Stimulated activated CD4-positive, alpha-beta T cell treated with anti-CD3 and anti-CD28 coated beads, Interleukin-2, amount 100 ng/mL, for 48 hours (primary cell): Measurements from ENCODE around the gene CDC25A.
"Not testable (repeated sequence)": the region's sequence is repeated elsewhere in the genome, so short reads cannot be mapped to it uniquely, and the experiment has no call there.

ENCODE experiments used
- DNase-seq, 2 donors: peaks; one replicate each; pipeline ENCODE4 v3.0.0-alpha.2; 2020

Gene CDC25A

DNA sequence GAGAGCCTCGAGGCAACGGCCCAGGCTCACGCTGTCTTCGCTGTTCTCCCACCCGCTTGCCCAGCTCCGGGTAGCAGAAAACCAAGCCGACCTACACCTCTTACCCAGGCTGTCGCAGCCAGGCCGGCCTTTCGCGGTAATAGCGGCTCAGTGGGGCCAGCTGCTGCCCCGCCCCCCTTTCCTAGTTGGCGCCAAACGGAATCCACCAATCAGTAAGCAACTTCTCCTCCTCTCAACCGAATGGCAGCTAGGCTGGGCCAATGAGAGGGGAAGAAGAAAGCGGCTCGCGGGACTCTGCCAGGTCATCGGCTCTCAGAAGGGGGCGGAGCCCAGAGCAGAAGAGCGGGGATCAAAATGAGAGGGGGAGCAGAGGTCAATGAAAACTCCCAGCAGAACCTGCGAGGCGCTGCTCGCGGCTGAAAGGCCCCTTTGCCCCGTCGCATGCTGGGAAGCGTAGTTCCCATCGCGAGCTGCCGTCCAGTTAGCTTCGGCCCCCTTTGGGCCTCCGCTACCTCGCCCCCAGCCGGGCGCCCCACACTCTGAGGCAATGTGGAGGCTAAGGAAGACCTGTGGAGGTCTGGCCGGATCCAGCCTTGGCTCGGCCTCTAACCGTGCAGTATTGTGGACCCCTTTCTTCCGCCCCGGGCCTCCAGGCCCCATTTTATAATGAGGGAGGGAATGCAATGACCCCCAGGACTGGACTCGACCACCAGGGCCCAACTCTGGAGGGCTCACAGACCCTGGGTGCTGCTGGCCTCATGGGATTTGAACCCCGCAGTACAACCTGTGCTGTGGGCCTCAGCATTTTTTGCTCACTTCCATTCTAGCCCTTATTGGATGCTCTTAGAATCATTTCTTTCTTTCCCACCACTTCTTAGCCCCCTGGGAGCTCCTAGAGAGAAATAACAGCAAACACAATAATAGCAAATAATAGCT, at the start of gene CDC25A:
TSS of gene CDC25A (minus strand) at position 152 of the 936 bp plus-strand sequence. CDS start 470 bp downstream, outside the sequence.
- DNase-seq = peak; percentile 87 to 93

DNA sequence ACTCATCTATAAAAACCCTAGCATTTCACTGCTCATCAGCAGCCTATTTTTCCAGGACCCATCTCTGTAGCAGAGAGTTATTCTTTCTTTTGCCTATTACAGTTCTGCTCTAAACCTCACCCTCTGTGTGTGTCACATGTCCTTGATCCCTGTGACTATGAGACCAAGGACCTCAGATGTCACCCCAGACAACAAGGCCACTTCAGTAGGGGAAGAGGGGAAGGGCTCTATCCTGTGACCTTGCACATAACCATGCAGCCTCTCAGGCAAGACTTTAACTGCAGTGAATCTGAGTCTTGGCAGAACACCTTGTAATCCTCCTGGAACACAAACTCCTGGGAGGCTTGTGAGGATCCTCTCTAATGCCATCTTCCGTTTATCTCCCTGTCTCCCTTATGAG, 48.3 kb upstream of the CDC25A start:
- no peak for DNase-seq

GRCh38 chr3:48233542-48233941, 45.3 kb upstream of the CDC25A start:
- DNase-seq = no peak

DNA sequence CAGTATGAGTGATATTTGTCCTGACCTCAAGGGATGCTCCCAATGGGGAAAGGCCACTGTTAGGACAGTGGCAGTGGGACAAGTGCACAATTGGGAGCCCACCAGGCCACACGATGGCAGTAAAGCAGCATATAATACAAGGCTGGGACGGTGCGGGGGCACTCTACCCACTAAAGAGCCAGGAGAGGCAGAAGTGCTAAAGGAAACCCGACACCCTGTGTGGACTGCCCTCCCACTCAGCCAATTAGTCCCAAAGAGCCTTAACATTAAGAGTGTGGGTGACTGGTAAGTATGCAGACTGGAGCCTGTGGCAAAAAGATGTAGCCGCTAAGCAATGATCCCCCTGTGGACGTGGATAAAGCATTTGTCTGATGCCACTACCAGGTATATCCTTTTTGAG, 44.5 kb upstream of the CDC25A start:
- peak; percentile 48 to 54 for DNase-seq

- DNase-seq = no peak
These were observed 44.0 kb upstream of the CDC25A start for GRCh38 chr3:48232232-48232631.

DNA sequence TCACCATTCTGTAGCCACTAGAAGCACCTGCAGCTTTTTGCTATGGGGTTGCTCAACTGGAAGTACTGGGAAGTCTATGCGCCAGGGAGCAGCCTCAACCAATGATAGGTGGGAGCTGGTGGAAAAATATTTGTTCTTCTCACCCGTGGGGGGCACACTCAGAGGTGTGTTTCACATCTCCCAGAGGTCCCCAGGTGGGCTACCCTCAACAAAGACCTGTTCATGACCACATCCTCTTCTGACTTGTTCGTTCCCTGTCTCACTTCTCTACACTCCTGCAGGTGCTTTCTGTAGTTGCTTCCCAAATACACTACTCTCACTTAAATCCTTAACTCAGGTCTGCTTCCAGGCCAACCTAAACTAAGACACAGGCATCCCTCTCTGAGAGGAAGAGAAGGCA, 38.7 kb upstream of the CDC25A start:
- no peak for DNase-seq

GRCh38 chr3:48225587-48225986, 37.4 kb upstream of the CDC25A start:
- no peak for DNase-seq

DNA sequence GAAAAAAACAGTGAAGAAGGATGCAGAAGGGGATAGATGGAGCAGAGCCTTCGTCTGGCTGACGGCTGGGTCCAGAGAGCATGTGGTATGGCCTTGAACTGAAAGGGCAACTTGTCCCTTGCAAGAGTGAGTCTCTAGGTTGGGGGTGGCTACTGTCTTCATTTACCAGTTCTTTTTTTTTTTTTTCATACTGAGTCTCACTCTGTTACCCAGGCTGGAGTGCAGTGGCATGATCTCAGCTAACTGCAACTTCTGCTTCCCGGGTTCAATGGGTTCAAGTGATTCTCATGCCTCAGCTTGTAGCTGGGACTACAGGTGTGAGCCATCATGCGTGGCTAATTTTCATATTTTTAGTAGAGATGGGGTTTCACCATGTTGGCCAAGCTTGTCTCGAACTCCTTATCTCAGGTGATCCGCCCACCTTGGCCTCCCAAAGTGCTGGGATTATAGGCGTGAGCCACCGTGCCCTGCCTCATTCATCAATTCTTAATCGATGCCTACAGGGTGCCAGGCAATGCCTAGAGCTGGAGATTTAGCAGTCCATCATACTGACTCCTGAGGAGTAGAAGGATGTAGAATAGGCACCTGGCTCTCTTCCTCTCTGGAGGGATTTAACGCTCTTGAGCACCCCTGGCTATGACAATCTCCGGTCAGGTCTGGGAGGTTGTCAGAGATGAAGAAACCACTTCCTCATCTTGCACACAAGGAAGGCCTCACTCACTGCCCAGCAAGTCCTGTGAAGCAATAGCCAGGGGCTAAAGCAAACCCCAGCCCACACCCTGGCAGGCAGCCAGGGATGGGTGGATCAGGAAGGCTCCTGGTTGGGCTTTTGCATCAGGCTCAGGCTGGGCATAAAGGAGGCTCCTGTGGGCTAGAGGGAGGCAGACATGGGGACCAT, 34.6 kb upstream of the CDC25A start, which contains the start of gene CAMP:
TSS of gene CAMP (plus strand) at position 880 of the 898 bp plus-strand sequence. CDS start at position 897, 17 bp downstream.
- no peak for DNase-seq

DNA sequence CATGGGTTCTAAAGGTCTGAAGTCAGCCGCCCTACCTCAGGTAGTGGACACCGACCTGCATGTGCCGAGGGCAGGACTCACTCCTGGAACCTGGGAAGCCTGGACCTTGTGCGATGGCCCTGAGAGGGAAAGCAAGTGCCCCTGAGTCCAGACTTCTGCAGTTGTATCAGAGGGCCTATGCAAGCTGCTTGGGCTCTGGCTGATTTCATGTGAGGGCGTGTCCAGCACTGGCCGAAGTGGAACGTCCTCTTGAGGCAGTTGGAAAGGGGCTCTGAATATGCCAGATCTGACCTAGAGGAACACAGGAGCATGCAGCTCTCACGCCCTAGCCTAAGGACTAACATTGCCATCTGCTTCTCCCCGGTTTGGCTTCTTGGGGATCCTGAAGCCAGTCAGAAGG, 32.5 kb upstream of the CDC25A start:
- DNase-seq = no peak

DNA sequence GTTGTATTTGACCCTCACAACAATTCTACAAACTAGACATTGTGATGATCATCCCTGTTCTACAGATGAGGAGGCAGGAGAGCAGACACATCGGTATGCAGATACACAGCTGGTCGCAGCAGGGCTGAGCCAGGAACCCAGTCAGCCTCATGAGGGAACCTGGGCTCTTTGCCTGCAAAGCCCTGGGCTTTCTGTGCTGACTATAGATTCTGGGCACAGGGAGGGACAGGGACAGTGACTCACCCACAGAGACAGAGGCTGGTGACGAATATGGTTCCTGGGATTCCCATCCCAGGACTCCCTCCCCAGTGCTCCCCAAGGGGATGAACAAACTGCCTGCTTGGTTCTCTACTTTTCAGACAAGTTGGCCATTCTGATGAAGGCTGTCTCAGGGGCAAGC, 31.3 kb upstream of the CDC25A start:
- DNase-seq = no peak

- DNase-seq = no peak
These were observed 30.3 kb upstream of the CDC25A start for GRCh38 chr3:48218537-48218936.

- DNase-seq = no peak
These were observed 29.2 kb upstream of the CDC25A start for GRCh38 chr3:48217449-48217848.

DNA sequence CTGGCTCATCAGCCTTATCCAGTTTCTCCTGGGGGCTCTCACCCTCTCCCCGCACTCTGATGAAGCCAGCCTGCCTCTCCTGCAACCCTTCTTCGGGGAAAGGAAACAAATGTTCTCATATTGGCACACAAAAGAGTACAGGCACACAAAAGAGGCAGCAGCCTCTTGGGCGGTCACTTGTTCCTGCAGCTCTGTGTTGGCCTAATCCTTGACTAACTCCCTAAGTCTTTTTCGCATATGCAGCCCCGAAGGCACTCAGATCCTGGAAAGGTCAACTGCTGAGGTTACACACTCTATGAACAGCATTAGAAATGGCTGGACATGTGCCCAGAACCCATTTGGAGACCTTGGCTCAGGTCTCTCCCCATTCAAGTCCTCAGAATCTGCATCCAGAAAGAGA, 27.7 kb upstream of the CDC25A start:
- no peak for DNase-seq

DNA sequence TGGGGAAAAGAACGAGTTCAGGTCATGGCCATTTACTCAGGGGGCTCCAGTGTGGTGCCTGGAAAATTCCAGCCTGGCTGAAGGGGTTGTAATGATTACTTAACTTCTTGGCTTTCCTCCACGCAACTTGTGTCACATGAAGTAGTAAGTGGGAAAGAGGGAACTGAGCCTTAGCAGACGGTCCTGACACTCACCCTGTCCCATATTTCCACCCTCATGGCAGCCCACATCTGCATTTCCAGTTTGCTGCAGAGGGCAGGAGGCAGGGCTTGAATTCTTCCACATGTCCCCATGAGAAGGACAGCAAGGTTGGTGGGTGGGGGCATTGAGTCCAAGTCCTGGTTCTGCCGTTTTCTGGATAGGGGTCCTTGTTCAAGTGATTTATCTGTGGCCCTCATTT, 27.2 kb upstream of the CDC25A start:
- DNase-seq = no peak

DNA sequence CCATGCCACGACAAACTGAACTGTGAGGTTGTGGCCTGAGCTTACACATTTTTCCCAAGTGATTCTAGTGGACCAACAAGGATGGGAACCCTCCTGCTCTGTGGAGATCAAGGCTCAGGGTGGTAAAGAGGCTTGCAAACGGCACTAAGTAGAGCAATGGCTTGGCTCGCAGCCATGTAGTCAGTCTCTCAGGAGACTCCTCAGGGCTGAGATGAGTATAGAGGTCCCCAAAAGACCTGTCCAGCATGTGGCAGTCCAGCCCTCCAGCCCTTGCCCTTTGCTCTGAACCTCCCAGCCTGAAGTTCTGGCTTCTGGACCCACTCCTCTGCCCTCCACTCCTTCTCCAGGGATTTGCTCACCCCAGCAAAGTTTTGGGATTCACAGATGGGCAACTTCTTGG, 26.8 kb upstream of the CDC25A start:
- DNase-seq = no peak

GRCh38 chr3:48214225-48214624, 26.0 kb upstream of the CDC25A start:
- no peak for DNase-seq

GRCh38 chr3:48211776-48212175, 23.6 kb upstream of the CDC25A start:
- DNase-seq = not testable (repeated sequence)

DNA sequence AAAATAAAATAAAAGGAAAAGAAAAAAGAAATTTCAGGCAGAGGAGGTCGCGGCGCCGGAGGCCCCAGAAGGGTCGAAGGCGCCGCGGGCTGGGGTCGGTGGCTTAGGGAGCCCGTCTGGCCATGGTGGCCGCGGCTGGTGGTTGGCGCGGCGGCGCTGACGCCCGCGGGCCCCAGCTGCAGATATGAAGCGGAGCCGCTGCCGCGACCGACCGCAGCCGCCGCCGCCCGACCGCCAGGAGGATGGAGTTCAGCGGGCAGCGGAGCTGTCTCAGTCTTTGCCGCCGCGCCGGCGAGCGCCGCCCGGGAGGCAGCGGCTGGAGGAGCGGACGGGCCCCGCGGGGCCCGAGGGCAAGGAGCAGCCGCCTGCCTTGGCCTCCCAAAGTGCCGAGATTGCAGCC, 22.3 kb upstream of the CDC25A start:
- DNase-seq = not testable (repeated sequence)

GRCh38 chr3:48209445-48209844, 21.2 kb upstream of the CDC25A start:
- no peak for DNase-seq

GRCh38 chr3:48208076-48208475, 19.9 kb upstream of the CDC25A start:
- no peak for DNase-seq

DNA sequence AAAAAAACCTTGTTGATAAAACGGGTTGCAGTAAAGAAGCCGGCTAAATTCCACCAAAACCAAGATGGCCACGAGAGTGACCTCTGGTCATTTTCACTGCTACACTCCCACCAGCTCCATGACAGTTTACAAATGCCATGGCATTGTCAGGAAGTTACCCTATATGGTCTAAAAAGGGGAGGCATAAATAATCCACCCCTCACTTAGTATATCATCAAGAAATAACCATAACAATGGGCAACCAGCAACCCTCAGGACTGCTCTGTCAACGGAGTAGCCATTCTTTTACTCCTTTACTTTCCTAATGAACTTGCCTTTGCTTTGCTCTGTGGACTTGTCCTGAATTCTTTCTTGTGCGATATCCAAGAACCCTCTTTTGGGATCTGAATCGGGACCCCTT, 14.4 kb upstream of the CDC25A start:
- DNase-seq = no peak

DNA sequence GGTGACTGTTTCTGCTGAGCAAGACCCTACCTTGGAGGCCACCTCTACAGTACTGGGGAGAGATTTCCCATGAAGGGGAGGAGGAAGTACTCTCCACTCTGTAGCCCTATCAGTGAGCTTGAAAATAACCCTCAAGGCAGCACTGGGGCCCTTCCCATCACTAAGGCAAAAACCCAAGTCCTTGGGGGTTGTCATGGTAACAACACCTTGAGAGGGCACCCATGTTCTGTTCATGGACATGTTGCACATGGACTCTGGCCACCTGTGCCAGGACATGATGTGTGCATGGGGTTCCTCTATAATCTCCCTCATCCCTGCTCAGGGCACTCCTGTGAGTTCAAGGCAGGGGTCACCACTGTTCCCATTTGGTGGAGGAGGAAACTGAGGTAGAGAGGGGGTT, 10.9 kb upstream of the CDC25A start:
- DNase-seq = no peak

DNA sequence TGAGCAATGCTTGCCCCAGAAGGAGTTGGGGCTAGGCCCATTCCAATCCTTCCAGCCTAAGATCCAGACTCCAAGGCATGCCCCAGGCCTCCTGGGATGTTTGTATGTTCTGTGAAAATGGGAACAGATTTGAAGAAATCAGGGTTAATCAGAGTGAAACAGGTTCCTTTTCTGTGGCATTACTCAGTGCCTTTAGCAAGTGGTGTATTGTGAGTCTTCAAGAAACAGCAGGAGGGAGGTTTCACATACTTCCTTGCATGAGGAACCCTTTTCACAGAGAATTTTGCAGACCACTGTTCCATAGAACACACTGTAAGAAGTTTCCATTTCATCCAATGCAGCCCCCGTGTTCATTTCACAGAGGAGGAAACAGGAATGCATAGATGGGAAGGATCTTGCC, 8.4 kb upstream of the CDC25A start:
- DNase-seq = no peak
